HFF-Myc (cell line): ENCODE results near the gene LRRC34.

Experiments used
- DNase-seq: peaks from one replicate; pipeline ENCODE4 v3.0.0-alpha.2; 2011; ENCODE audit warnings: low read depth; ENCODE audit errors: extremely low read depth
- H3K4me3 ChIP-seq: replicated peaks from 2 replicates; pipeline ENCODE4 v1.5.1; 2011; ENCODE audit warnings: low read depth, mild to moderate bottlenecking, control low read depth, low read length
- CTCF ChIP-seq: IDR thresholded peaks from 2 replicates; pipeline ENCODE4 v1.5.1; 2012; ENCODE audit warnings: mild to moderate bottlenecking, low read depth, low read length, control low read depth; ENCODE audit errors: missing control alignments

LRRC34 gene

GRCh38 chr3:169771497-169772304 is 41.0 kb downstream of the LRRC34 start:
- H3K4me3 ChIP-seq, result peak overlapping the region; percentile 69
- DNase-seq, result peak; percentile 72
- no peak for TF ChIP-seq CTCF

- H3K4me3 ChIP-seq, result peak within 1 kb of the TSS; percentile 50
- TF ChIP-seq CTCF, result no peak
- peak; percentile 25 for DNase-seq
Measured at GRCh38 chr3:169769287-169770181, 43.2 kb downstream of the LRRC34 start, which contains the start of gene ACTRT3. ACTRT3 (minus strand) TSS chr3:169769561; CDS start chr3:169769520, 41 bp downstream.

GRCh38 chr3:169764882-169765612 is 47.7 kb downstream of the LRRC34 start, which contains the start of gene TERC:
TERC (minus strand) TSS chr3:169765060.
- no peak for TF ChIP-seq CTCF
- DNase-seq, result peak; percentile 62

GRCh38 chr3:169764312-169764881 is 48.3 kb downstream of the LRRC34 start:
- TF ChIP-seq CTCF, result no peak
- DNase-seq, result no peak
- peak overlapping the region; percentile 76 for H3K4me3 ChIP-seq

More at GRCh38 chr3:169764882-169765612, 47.7 kb downstream of the LRRC34 start, which contains the start of gene TERC:
- peak within 1 kb of the TSS; percentile 76 for H3K4me3 ChIP-seq

GRCh38 chr3:169760479-169760878 is 52.2 kb downstream of the LRRC34 start:
- peak; percentile 35 for DNase-seq
- H3K4me3 ChIP-seq, result no peak overlapping the region
- no peak for TF ChIP-seq CTCF

GRCh38 chr3:169759256-169759655 is 53.4 kb downstream of the LRRC34 start:
- peak; percentile 14 for DNase-seq
- H3K4me3 ChIP-seq, result no peak overlapping the region
- TF ChIP-seq CTCF, result no peak
